ENCODE measurements around the gene TAF1B. TPM values are rescaled to one million over a fixed set of nuclear protein-coding genes. Genes with fewer than 3 reads are reported as not detected.

The TAF1B gene
- total RNA-seq, 4 donors from 2014 or later = 0.80 to 18.9 (median 4.4) TPM; not detected in 1

GRCh38 chr2:9885036-9885684, 41.9 kb downstream of the TAF1B start:
- H3K4me3 ChIP-seq = no peak overlapping the region
- no peaks in the 10 kb centered on the region for H3K27me3 ChIP-seq
- peaks cover 11 to 13% of the 10 kb centered on the region in 2 donors for H3K9me3 ChIP-seq
- no peak for DNase-seq
- 88 to 89% methylated on average over 3 to 4 of the region's 4 CpGs for WGBS, 2 donors (ENCODE audit: low coverage in 1 of 2)
- H3K36me3 ChIP-seq = peaks cover 0 to 33% (median 0%) of the 10 kb centered on the region in 4 donors
- no peak overlapping the region for H3K27ac ChIP-seq
- intact Hi-C loops (cut with DNase I; ENCODE audit: low total_unique reads) = no loop called here
- TF ChIP-seq POLR2A (IDR thresholded peaks at IDR 0.05) = no peak
- no peak for TF ChIP-seq CTCF (IDR thresholded peaks at IDR 0.05)
- no peak for TF ChIP-seq POLR2AphosphoS5 (IDR thresholded peaks at IDR 0.05)
- TF ChIP-seq EP300 (IDR thresholded peaks at IDR 0.05; ENCODE audit: low read depth) = no peak
- in situ Hi-C loops (cut with MboI; ENCODE audit: low pct_ligation_motif_present in 1 of 4, low pct_unique_long_range_greater_than_20kb in 1 of 4, low sequenced_read_pairs in 3 of 4) = no loop called here
- no peaks in the 10 kb centered on the region for H3K4me1 ChIP-seq

DNA sequence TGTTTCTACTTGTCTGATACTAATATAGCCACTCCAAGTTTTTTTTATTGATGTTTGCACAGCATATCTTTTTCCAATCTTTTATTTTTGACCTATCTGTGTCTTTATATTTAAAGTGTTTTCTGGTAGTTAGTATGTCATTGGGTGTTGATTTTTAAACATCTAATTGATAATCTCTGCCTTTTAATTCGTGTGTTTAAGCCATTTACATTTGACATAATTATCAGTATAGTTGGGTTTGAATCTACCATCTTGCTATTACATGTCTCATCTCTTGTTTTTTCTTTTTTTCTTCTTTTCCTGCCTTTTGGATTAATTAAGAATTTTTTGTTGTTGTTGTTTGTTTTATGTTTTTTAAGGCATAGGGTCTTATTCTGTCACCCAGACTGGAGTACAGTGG, 44.2 kb downstream of the TAF1B start:
- peaks cover 0 to 33% (median 0%) of the 10 kb centered on the region in 4 donors for H3K36me3 ChIP-seq
- TF ChIP-seq POLR2AphosphoS5 (IDR thresholded peaks at IDR 0.05) (no peak), POLR2A (IDR thresholded peaks at IDR 0.05) (no peak), CTCF (IDR thresholded peaks at IDR 0.05) (no peak), EP300 (IDR thresholded peaks at IDR 0.05; ENCODE audit: low read depth) (no peak)
- WGBS, 2 donors (ENCODE audit: low coverage in 1 of 2) = 100% methylated on average over 1 of the region's 1 CpG

GRCh38 chr2:9889812-9890261, 46.6 kb downstream of the TAF1B start:
- no peaks in the 10 kb centered on the region for H3K27me3 ChIP-seq
- TF ChIP-seq EP300 (IDR thresholded peaks at IDR 0.05; ENCODE audit: low read depth) (no peak), POLR2A (IDR thresholded peaks at IDR 0.05) (no peak), CTCF (IDR thresholded peaks at IDR 0.05) (no peak), POLR2AphosphoS5 (IDR thresholded peaks at IDR 0.05) (no peak)
- no peaks in the 10 kb centered on the region for H3K4me1 ChIP-seq
- no peak overlapping the region for H3K4me3 ChIP-seq
- peaks cover 11 to 13% of the 10 kb centered on the region in 2 donors for H3K9me3 ChIP-seq
- WGBS, 2 donors (ENCODE audit: low coverage in 1 of 2) = 42 to 51% methylated on average over 3 of the region's 3 CpGs
- in situ Hi-C loops (cut with MboI; ENCODE audit: low pct_ligation_motif_present in 1 of 4, low pct_unique_long_range_greater_than_20kb in 1 of 4, low sequenced_read_pairs in 3 of 4) (no loop called here), intact Hi-C loops (cut with DNase I; ENCODE audit: low total_unique reads) (no loop called here)
- peaks cover 0 to 18% (median 0%) of the 10 kb centered on the region in 4 donors for H3K36me3 ChIP-seq
- H3K27ac ChIP-seq = no peak overlapping the region
- DNase-seq = no peak

More for the DNA sequence above, 44.2 kb downstream of the TAF1B start:
- intact Hi-C loops (cut with DNase I; ENCODE audit: low total_unique reads) = no loop called here
- no peak overlapping the region for H3K4me3 ChIP-seq
- no peak for DNase-seq
- H3K9me3 ChIP-seq = peaks cover 11 to 13% of the 10 kb centered on the region in 2 donors
- in situ Hi-C loops (cut with MboI; ENCODE audit: low pct_ligation_motif_present in 1 of 4, low pct_unique_long_range_greater_than_20kb in 1 of 4, low sequenced_read_pairs in 3 of 4) = no loop called here
- no peaks in the 10 kb centered on the region for H3K27me3 ChIP-seq
- no peaks in the 10 kb centered on the region for H3K4me1 ChIP-seq
- H3K27ac ChIP-seq = no peak overlapping the region

DNA sequence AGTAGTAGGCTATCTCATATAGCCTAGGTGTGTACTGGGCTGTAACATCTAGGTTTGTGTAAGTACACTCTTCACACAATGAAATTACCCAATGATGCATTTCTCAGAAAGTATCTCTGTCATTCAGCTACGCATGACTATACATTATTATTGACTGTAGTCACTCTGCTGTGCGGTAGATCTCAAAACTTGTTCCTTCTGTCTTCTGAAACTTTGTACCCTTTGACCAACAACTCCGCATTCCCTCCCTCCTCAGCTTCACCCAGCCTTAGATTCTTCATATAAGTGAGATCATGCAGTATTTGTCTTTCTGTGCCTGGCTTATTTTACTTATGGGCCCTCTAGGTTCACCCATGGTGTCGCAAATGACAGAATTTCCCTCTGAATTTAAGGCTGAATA, 49.0 kb downstream of the TAF1B start:
- 94 to 96% methylated on average over 4 of the region's 4 CpGs for WGBS, 2 donors (ENCODE audit: low coverage in 1 of 2)
- no peak for DNase-seq
- Histone ChIP-seq H3K4me1 (peaks cover 0 to 17% (median 3%) of the 10 kb centered on the region in 4 donors), H3K36me3 (peaks cover 0 to 7% (median 0%) of the 10 kb centered on the region in 4 donors), H3K27ac (no peak overlapping the region), H3K27me3 (no peaks in the 10 kb centered on the region), H3K9me3 (peaks cover 7 to 8% of the 10 kb centered on the region in 2 donors), H3K4me3 (no peak overlapping the region)
- TF ChIP-seq POLR2A (IDR thresholded peaks at IDR 0.05) = no peak
- in situ Hi-C loops (cut with MboI; ENCODE audit: low pct_ligation_motif_present in 1 of 4, low pct_unique_long_range_greater_than_20kb in 1 of 4, low sequenced_read_pairs in 3 of 4) = no loop called here
- intact Hi-C loops (cut with DNase I; ENCODE audit: low total_unique reads) = no loop called here

Data from transverse colon (tissue), 4 donors.